MCF 10A (cell line): Measurements from ENCODE around the gene AADACL4. TPM values are rescaled to one million over a fixed set of nuclear protein-coding genes. Genes with fewer than 3 reads are reported as not detected.

Source experiments
- BruUV-seq: library from RNA; stranded (reverse); fragments of 400-500 nt; replicated peaks from 2 replicates; lab custom pipeline; 2021; lab: Mats Ljungman, UMichigan
- CTCF ChIA-PET: fragments of 300-600 bp; sonication (Branson Sonifier 250); formaldehyde crosslinking; extraction: SDS; loops from one replicate; lab custom pipeline; 2021; ENCODE audit warnings: antibody characterized with exemption, inconsistent platforms; lab: Yijun Ruan, JAX
- POLR2A ChIA-PET: fragments of 300-600, 350-650 bp; sonication (Branson Sonifier 250); formaldehyde crosslinking; extraction: SDS; loops from one replicate; lab custom pipeline; 2020; ENCODE audit warnings: antibody characterized with exemption, inconsistent platforms; lab: Yijun Ruan, JAX
- DNase-seq: peaks from one replicate; pipeline ENCODE4 v3.0.0-alpha.2; 2018; ENCODE audit not compliant: unreplicated experiment
- H3K27ac Mint-ChIP-seq: one replicate; pipeline ENCODE4 v1.8.0; 2022; ENCODE audit warnings: mild to moderate bottlenecking, low read depth, mixed read lengths; ENCODE audit not compliant: unreplicated experiment
- H3K27me3 Mint-ChIP-seq: one replicate; pipeline ENCODE4 v1.8.0; 2022; ENCODE audit warnings: mixed read lengths; ENCODE audit not compliant: insufficient read depth, unreplicated experiment
- H3K36me3 Mint-ChIP-seq: one replicate; pipeline ENCODE4 v1.8.0; 2022; ENCODE audit warnings: mild to moderate bottlenecking, moderate library complexity, mixed read lengths; ENCODE audit not compliant: insufficient read depth, unreplicated experiment
- H3K4me1 Mint-ChIP-seq: one replicate; pipeline ENCODE4 v1.8.0; 2022; ENCODE audit warnings: mixed read lengths; ENCODE audit not compliant: insufficient read depth, unreplicated experiment
- H3K4me3 Mint-ChIP-seq: one replicate; pipeline ENCODE4 v1.8.0; 2022; ENCODE audit warnings: mild to moderate bottlenecking, moderate library complexity, mixed read lengths; ENCODE audit not compliant: unreplicated experiment
- H3K9me3 Mint-ChIP-seq: one replicate; pipeline ENCODE4 v1.8.0; 2022; ENCODE audit warnings: mixed read lengths; ENCODE audit not compliant: unreplicated experiment
- intact Hi-C: fragments of 100-400 bp; cut with micrococcal nuclease; formaldehyde crosslinking; loops from 2 replicates; pipeline ENCODE4 v1.14.1; 2022
- total RNA-seq: library from RNA; stranded (reverse); gene quantifications from 2 replicates; pipeline ENCODE4 v1.2.3, GENCODE V29; 2022
- TF ChIP-seq, protein P1 (sequence below): fragments of 200-600 bp; IDR thresholded peaks from one replicate; pipeline ENCODE4 v1.8.0; 2022; ENCODE audit warnings: antibody characterized with exemption, mild to moderate bottlenecking; ENCODE audit not compliant: unreplicated experiment

The AADACL4 gene
- total RNA-seq, 1 experiment from 2014 or later = not detected

- Mint-ChIP-seq H3K27me3 (no peaks in the 10 kb centered on the region), H3K4me3 (no peak overlapping the region), H3K27ac (no peak overlapping the region), H3K36me3 (no peaks in the 10 kb centered on the region), H3K9me3 (no peaks in the 10 kb centered on the region), H3K4me1 (peaks cover 16% of the 10 kb centered on the region)
- no TSS peak for BruUV-seq
- DNase-seq = no peak
- ChIA-PET CTCF (interaction anchor here (0.6 to 1.3 kb wide), 4 partner anchors 60 to 324 kb away, joined by 3 read pairs; no protein-coding TSS in a partner anchor), POLR2A (no interaction called here)
- TF ChIP-seq, protein P1, sequence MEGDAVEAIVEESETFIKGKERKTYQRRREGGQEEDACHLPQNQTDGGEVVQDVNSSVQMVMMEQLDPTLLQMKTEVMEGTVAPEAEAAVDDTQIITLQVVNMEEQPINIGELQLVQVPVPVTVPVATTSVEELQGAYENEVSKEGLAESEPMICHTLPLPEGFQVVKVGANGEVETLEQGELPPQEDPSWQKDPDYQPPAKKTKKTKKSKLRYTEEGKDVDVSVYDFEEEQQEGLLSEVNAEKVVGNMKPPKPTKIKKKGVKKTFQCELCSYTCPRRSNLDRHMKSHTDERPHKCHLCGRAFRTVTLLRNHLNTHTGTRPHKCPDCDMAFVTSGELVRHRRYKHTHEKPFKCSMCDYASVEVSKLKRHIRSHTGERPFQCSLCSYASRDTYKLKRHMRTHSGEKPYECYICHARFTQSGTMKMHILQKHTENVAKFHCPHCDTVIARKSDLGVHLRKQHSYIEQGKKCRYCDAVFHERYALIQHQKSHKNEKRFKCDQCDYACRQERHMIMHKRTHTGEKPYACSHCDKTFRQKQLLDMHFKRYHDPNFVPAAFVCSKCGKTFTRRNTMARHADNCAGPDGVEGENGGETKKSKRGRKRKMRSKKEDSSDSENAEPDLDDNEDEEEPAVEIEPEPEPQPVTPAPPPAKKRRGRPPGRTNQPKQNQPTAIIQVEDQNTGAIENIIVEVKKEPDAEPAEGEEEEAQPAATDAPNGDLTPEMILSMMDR = no peak
- intact Hi-C loops = no loop called here
These were observed 32.9 kb upstream of the AADACL4 start for GRCh38 chr1:12610941-12611340.

- intact Hi-C loops = no loop called here
- Mint-ChIP-seq H3K36me3 (peaks cover 4% of the 10 kb centered on the region), H3K4me3 (no peak overlapping the region), H3K27me3 (no peaks in the 10 kb centered on the region), H3K9me3 (no peaks in the 10 kb centered on the region), H3K27ac (no peak overlapping the region), H3K4me1 (peaks cover 27% of the 10 kb centered on the region)
- TF ChIP-seq, protein P1 = no peak
- BruUV-seq = no TSS peak
- ChIA-PET POLR2A (interaction anchor here (1.1 kb wide), 1 partner anchor 9 kb away, joined by 3 read pairs; no protein-coding TSS in a partner anchor), CTCF (interaction anchor here (0.7 kb wide), 1 partner anchor 19 kb away, joined by 3 read pairs; no protein-coding TSS in a partner anchor)
- no peak for DNase-seq
These were observed 30.7 kb upstream of the AADACL4 start for GRCh38 chr1:12613180-12613579.

- no peaks in the 10 kb centered on the region for H3K9me3 Mint-ChIP-seq
- ChIA-PET CTCF (interaction anchor here (0.6 to 0.7 kb wide), 4 partner anchors 9 to 268 kb away, joined by 3 to 4 read pairs (median 3); no protein-coding TSS in a partner anchor), POLR2A (no interaction called here)
- no peak overlapping the region for H3K27ac Mint-ChIP-seq
- intact Hi-C loops = loop anchor here (5.0 kb wide), 2 partner anchors 62 to 137 kb away; no protein-coding TSS in a partner anchor
- TF ChIP-seq, protein P1 = no peak
- H3K36me3 Mint-ChIP-seq = peaks cover 7% of the 10 kb centered on the region
- H3K4me1 Mint-ChIP-seq = peaks cover 40% of the 10 kb centered on the region
- no peaks in the 10 kb centered on the region for H3K27me3 Mint-ChIP-seq
- H3K4me3 Mint-ChIP-seq = no peak overlapping the region
- no TSS peak for BruUV-seq
- DNase-seq = no peak
These were observed 29.3 kb upstream of the AADACL4 start for GRCh38 chr1:12614402-12615158.

GRCh38 chr1:12615159-12615864 lies 28.6 kb upstream of the AADACL4 start:
- no TSS peak for BruUV-seq
- DNase-seq = no peak
- peaks cover 38% of the 10 kb centered on the region for H3K4me1 Mint-ChIP-seq
- TF ChIP-seq, protein P1 = no peak
- H3K36me3 Mint-ChIP-seq = peaks cover 7% of the 10 kb centered on the region
- ChIA-PET CTCF (no interaction called here), POLR2A (interaction anchor here (1.1 to 5.3 kb wide), 2 partner anchors 19 to 179 kb away, joined by 6 to 53 read pairs; no protein-coding TSS in a partner anchor)
- no peak overlapping the region for H3K4me3 Mint-ChIP-seq
- H3K9me3 Mint-ChIP-seq = no peaks in the 10 kb centered on the region
- no peaks in the 10 kb centered on the region for H3K27me3 Mint-ChIP-seq
- intact Hi-C loops = loop anchor here (5.0 kb wide), 2 partner anchors 63 to 138 kb away; no protein-coding TSS in a partner anchor
- no peak overlapping the region for H3K27ac Mint-ChIP-seq
